HG02973 (cell line): Measurements from ENCODE around the gene OR52E6.

Experiments
- ATAC-seq: cut with Tn5 transposase; IDR thresholded peaks from one replicate; pipeline ENCODE4 v1.9.1; 2021; ENCODE audit warnings: moderate library complexity; ENCODE audit not compliant: unreplicated experiment

The OR52E6 gene

DNA sequence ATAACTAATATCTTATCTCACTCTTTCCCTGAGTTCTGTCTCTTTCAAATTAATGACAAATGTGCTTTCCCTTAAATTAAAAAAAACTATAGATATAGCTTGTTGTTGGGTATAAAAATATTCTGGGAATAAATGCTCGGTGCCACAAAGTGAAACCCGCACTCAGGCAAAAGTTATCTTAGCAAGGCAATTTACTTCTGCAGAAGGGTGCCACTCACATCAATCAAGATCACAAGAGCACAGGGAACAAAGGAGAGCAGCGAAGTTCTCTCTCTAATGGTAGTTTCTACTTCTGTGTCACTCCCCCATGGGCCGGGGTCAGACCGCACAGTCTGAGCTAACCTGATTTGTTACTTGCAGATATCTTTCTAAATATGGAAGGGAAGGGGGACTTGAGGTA is 37.7 kb downstream of the OR52E6 start:
- no peak for ATAC-seq

- no peak for ATAC-seq
Measured at GRCh38 chr11:5796541-5796940, 45.2 kb downstream of the OR52E6 start.

GRCh38 chr11:5791165-5791564 is 50.5 kb downstream of the OR52E6 start, which contains the start of gene OR52N1:
OR52N1 (minus strand) TSS chr11:5791265; CDS start chr11:5788816, 2,449 bp downstream.
- ATAC-seq: no peak
